ENCODE results near the gene SLC35F3.

- TF ChIP-seq EZH2 (IDR thresholded peaks at IDR 0.05; ENCODE audit: borderline replicate concordance): no peak
- TF ChIP-seq CTCF (IDR thresholded peaks at IDR 0.05; ENCODE audit: poor library complexity): no peak
These were observed 205.4 kb downstream of the SLC35F3 start for GRCh38 chr1:234109840-234110239.
